NT2/D1 (cell line): Measurements from ENCODE around the gene FBXO24.

Source experiments
- SUZ12 ChIP-seq: IDR thresholded peaks from 2 replicates; pipeline ENCODE4 v1.6.1; 2011; ENCODE audit not compliant: insufficient read length, insufficient read depth; ENCODE audit errors: extremely low read depth
- YY1 ChIP-seq: IDR thresholded peaks from 2 replicates; pipeline ENCODE4 v1.6.1; 2011; ENCODE audit not compliant: insufficient read length, insufficient read depth

DNA sequence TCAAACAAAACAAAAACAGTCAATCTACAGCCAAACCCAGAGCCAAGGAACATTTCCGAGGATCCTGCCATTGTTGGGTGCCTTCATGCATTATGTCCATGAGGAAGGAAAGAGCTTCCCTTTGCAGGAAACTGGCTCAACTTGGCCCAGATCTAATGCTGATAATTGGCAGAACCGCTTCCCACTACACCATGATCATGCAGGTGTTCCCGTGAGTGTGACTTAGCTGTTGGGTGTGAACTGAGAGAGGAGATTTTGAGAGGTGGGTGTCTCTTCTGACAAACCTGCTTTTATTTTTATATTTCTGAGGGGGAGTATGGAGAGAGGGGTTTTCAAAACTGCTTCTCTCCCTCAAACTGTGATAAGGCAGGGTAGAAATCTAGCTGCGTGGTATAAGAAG, 27.0 kb upstream of the FBXO24 start:
- TF ChIP-seq YY1 (no peak), SUZ12 (no peak)
